HL-60/S4 treated with phorbol 12-myristate 13-acetate at 8.2 ng/mL for 4 days and 3 days (cell line): Measurements from ENCODE around the gene EFCAB13.

Experiments used
- in situ Hi-C: fragments of 300-500 bp; cut with MboI; formaldehyde crosslinking; loops from 2 replicates; pipeline ENCODE4 v1.15.0; 2022; ENCODE audit warnings: low sequenced_read_pairs

The EFCAB13 gene

DNA sequence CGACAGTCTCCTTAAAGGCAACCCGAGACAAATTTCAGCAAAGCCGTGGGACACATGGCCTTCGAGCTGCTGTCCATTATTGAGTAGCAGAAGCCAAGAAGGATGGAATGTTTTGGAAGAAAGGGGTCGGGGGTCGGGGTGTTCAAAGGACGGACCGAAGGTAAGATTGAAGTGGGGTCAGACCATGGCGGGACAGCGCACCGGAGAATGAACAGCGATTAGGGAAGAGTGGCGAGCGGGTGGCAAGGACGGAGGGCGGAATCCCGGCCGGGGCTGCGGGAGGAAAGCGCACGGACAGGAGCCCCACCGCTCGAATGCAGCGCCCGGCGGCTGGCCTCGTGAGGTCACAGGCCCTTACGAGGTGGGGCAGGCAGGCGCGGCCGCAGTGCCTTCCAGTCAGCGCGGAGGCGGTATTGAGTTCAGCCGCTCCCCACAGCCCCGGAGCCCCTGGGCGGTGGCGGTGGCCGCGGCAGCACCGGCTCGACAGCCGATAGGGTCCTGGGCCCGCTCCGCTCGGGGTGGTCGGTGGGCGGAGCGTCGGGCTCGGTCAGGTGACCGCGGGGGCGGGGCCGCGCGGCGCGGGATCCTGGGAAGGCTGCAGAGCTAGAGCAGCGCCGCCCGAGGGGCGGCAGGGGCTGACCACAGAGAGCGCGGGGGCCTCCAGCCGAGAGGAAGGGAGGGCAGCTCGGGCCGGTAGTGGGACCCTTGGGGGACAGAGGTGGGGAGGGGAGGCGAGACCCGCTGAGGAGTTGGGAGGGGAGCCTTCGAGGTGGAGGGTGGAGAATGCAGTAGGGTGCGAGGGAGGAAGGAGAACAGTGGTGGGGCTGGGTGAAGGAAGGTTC is at the start of gene EFCAB13:
TSS of gene EFCAB13 (plus strand) at position 574 of the 842 bp plus-strand sequence. CDS start 4,399 bp downstream, outside the sequence.
- in situ Hi-C loops = no loop called here

DNA sequence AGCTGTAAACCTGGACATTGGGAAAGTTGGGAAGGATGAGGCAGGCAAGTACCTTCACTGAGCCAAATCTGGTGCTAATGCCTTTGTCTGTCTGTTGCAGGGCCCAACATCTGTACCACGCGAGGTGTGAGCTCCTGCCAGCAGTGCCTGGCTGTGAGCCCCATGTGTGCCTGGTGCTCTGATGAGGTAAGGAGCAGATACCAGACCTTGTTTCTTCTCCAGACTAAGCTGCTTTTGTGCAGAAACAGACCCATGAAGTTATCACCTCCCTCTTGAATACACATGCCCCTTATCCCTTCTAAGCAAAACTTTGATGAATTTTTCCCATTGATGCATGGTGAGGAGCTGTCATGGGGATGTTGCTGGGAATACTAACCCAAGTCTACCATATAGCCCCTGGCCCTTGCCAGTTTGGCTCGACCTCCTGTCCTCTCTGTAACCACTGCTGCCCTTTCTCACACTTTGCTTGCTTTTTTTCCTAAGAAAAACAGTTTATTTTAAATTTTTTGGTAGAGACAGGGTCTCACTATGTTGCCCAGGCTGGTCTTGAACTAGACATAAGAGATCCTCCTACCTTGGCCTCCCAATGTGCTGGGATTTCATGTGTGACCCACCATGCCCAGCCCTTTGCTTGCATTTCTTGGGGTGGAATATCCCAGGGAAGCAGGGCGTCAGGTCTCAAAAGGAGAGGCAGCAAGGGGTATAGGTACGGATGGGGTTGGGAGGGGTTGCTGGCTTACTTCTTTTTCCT is 49.3 kb upstream of the EFCAB13 start:
- in situ Hi-C loops = no loop called here

DNA sequence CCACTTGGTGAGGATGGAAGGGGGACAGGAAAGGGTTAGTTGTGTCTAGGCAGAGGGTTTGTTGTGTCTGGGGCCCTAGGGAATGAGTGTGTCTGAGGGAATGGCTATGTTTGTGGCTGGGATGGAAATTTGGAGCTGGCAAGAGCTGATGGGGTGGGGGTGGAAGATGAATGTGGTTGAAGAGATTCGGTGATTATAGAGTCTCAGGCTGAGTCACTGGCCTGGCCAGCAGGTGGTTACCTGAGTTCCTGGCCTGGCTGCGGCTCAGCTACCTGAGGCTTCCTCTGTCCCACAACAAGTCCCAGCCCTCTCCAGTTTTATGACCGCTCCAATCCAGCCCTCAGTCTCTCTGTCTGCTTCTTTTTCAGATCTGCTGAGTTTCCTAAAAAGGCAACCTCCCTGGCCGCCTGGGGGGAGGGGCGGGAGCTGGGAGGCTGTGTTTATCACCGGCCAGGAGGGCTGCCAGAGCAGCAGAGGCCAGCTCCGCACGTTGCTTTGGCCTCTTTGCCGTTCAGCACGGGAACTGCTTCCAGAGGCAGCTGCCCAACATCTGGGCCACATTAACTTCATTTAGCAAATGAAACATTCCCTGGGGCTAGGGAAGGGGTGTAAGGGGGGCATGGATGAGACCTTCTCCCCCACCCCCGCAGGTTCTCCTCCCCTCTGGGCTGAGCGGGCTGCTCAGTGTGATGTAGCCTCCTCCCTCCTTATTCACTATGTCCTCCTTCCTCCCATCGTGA is 48.3 kb upstream of the EFCAB13 start:
- in situ Hi-C loops = no loop called here

DNA sequence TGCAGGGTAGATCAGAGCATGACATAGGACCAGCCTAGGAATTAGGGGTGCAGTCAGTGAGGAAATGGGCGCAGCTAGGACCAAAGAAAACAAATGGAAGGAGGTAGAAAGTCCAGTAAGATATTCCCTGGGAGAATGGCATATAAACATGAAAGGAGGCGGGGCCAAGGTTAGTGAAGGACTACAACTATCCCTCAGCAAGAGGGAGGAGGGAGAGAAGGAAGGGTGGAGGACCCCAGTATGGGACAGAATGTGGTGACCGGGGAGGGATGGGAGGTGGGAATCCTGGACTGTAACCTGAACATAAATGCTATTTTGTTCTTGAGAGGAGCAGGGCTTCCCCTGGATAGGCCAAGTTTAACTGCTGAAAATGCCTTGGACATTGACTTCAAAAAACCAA is 47.3 kb upstream of the EFCAB13 start:
- in situ Hi-C loops = no loop called here

GRCh38 chr17:47276868-47277267 is 46.9 kb upstream of the EFCAB13 start:
- in situ Hi-C loops = no loop called here

DNA sequence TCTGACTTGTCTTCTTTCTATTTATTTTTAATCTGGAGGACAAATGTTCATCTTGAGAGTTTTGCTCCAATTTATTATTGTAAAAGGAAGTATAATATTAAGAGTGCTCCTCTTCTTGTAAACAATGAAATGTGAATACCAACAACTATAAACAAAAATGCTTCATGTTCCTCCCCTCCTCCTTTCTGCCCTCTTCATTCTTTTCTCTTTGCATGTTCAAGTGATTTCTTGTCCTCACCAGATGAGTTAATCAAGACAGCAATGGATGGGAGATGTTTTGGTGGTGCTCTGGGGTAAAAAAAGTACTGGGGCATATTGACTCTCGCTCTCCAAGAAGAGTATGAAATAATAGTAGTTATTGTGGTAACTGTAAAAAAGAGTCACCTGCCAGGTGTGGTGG is 45.8 kb upstream of the EFCAB13 start:
- in situ Hi-C loops = no loop called here

GRCh38 chr17:47278561-47278960 is 45.2 kb upstream of the EFCAB13 start:
- in situ Hi-C loops = no loop called here

DNA sequence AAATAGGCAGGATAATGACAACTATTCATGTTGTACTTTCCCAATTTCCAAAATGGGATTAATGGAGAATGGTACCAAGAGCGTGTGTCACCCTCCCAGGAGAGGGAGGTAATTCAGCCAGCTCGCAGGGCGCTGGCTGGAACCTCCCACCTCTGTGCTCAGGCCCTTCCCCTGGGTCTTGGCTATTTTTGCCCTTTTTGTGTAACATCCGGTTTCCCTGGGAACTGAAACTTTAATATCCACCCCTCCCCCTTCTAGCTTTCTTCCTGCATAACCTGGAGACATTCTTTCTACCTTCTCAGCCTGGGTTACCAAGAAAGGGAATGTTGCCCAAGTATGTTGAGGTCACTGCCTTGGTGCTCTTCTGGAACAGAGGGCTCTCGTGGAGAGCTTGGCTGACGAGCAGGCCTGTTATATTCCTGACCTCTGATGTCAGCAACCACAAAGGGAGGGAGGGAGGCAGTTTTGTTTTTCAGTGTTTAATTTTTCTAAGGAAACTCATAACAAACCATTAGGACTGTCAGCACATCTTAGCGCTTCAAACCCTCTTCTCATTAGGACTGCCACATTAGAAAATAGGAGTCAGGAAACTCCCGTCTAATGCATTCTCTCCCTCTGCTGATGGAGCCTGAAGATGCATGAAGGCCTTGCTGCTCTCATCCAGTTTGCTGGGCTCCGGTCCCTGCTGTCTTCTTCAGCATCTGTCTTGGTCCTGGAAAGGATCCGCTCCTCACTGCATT is 44.5 kb upstream of the EFCAB13 start:
- in situ Hi-C loops = no loop called here

- in situ Hi-C loops = no loop called here
These were observed 43.5 kb upstream of the EFCAB13 start for GRCh38 chr17:47280072-47280811.

DNA sequence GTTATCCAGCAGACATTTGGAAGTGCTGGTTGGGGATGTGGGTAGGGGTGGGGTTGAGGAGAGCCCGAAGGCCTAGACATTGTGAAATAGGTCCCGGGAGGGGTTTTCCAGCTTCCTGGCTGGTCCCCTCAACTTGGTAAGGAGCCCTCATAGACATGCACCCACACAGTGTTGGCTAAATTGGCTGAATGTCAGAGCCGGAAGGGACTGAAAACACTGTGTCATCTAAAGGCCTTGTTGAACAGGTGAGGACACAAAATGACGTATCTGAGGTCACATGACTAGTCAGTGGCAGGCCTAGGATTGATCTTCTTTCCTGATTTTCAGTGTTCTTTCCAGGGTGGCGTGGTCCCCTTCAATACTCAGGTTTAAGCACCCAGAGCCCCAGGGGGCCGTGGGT is 42.5 kb upstream of the EFCAB13 start:
- in situ Hi-C loops = no loop called here

- in situ Hi-C loops = loop anchor here (5.0 kb wide), 1 partner anchor 53 kb away; no protein-coding TSS in a partner anchor
These were observed 38.8 kb upstream of the EFCAB13 start for GRCh38 chr17:47285003-47285402.

GRCh38 chr17:47286198-47286914 is 37.4 kb upstream of the EFCAB13 start:
- in situ Hi-C loops = loop anchor here (5.0 kb wide), 1 partner anchor 54 kb away; no protein-coding TSS in a partner anchor

GRCh38 chr17:47287068-47287467 is 36.7 kb upstream of the EFCAB13 start:
- in situ Hi-C loops = loop anchor here (5.0 kb wide), 1 partner anchor 55 kb away; no protein-coding TSS in a partner anchor

DNA sequence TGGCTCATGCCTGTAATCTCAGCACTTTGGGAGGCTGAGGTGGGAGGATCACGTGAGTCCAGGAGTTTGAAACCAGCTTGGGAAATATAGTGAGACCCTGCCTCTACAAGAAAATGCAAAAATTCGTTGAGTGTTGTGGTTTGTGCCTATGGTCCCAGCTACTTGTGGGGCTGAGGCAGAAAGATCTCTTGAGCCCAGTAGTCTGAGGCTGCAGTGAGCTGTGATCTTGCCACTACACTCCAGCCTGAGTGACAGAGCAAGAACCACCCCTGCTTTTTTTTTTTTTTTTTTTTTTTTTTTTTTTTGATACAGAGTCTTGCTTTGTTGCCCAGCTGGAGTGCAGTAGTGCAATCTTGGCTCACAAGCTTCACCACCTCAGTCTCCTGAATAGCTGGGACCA is 36.1 kb upstream of the EFCAB13 start:
- in situ Hi-C loops = loop anchor here (5.0 kb wide), 1 partner anchor 55 kb away; no protein-coding TSS in a partner anchor

- in situ Hi-C loops = loop anchor here (5.0 kb wide), 1 partner anchor 56 kb away; no protein-coding TSS in a partner anchor
These were observed 35.1 kb upstream of the EFCAB13 start for GRCh38 chr17:47288531-47289116.

DNA sequence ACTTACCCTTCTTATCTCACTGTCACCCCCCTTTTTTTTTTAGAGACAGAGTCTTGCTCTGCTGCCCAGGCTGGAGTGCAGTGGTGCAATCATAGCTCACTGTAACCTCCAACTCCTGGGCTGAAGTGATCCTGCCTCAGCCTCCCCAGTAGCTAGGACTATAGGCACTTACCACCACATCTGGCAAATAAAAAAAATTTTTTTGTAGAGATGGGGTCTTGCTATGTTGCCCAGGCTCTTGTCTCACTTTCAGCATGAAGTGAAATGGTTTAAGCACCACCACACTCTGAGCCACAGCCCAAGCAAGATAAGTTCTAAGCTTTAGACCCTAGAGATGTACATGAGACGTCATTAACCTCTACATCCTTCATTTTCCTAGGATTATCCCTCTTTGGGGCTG is 34.5 kb upstream of the EFCAB13 start:
- in situ Hi-C loops = loop anchor here (5.0 kb wide), 1 partner anchor 57 kb away; no protein-coding TSS in a partner anchor

DNA sequence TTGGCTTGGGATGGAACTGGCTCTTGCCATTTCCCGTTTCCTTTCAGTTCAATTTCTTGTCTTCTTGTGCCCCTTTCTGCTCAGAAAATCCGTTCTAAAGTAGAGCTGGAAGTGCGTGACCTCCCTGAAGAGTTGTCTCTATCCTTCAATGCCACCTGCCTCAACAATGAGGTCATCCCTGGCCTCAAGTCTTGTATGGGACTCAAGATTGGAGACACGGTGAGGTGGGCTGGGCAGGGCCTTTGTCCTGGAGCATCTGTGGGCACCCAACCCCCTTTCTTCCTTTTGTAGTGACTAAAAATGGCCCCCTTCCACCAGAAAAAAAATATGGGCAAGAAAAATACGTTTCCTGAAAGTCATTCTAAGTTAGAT is 32.9 kb upstream of the EFCAB13 start:
- in situ Hi-C loops = no loop called here

DNA sequence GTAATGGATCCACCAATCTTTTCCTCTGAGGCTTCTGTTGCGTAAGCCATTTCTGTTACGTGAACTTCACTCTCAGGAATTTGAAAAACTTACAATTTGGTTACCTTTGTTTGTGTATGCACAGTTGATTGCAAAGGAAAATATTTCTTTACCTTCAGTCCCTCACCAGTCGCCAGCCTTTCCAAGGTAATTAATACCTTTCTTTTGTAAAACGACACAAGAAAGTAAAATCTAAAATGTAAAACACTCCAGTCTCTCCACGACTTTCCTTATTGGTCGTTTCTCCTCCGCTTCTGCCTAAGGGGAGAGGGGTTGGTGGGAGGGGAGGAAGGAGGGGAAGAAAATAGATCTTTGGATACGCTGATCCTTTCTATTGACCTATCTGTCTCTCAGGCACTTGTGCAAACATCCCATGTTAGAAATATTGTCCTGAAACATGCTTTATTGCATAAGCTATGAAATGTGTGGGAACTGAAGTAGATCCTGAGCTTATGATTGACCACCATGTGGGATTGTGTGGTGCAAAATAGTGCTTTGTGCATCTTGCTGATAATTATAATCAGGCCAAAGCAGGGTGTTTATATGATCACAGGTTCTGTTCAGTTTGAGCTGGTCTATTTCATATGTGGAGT is 32.4 kb upstream of the EFCAB13 start:
- in situ Hi-C loops = no loop called here
